ENCODE data around the gene FBXO22. TPM values are rescaled to one million over a fixed set of nuclear protein-coding genes. Genes with fewer than 3 reads are reported as not detected.

FBXO22 gene
- total and polyA plus RNA-seq, 10 of the 15 experiments (the other 5 are each of a cell fraction or from before 2014, with no cell fraction given), result 15.2 to 110 (median 42.8) TPM

- 74% methylated on average over 6 of the region's 6 CpGs for WGBS (ENCODE audit: insufficient coverage, insufficient replicate concordance, low lambda C conversion rate, missing lambda C conversion rate)
- no peaks in the 10 kb centered on the region for H3K27me3 ChIP-seq (replicated peaks in 1 of 2; ENCODE audit: control insufficient read depth in 2 of 2, insufficient read depth in 2 of 2, low read length in 1 of 2)
- no peaks in the 10 kb centered on the region for H3K79me2 ChIP-seq (ENCODE audit: control insufficient read depth, insufficient read depth, low read length)
- H2AFZ ChIP-seq (ENCODE audit: control insufficient read depth, low read depth, low read length), result no peak overlapping the region
- H3K27ac ChIP-seq (ENCODE audit: control insufficient read depth, insufficient read depth), result no peak overlapping the region
- H3K9me3 ChIP-seq (replicated peaks; ENCODE audit: control insufficient read depth, insufficient read depth, low read length), result no peaks in the 10 kb centered on the region
- no TSS peak for BruUV-seq (replicated peaks)
- in situ Hi-C loops (cut with MboI), result no loop called here
- RAD21 ChIA-PET (ENCODE audit: unreplicated experiment), result interaction anchor here (0.6 kb wide), 1 partner anchor 57 kb away, joined by 3 read pairs; no protein-coding TSS in a partner anchor
- peaks cover 4 to 9% of the 10 kb centered on the region in 2 experiments for H3K36me3 ChIP-seq (ENCODE audit: control insufficient read depth in 2 of 2, insufficient read depth in 2 of 2, low read length in 1 of 2)
- CTCF ChIA-PET, result interaction anchor here (0.7 to 1.4 kb wide), 3 partner anchors 16 to 65 kb away, joined by 3 to 5 read pairs (median 3); no protein-coding TSS in a partner anchor
- H3K4me3 ChIP-seq, result no peak overlapping the region
- ATAC-seq, result no peak
- POLR2A ChIA-PET, result interaction anchor here (1.8 kb wide), 1 partner anchor 15 kb away, joined by 10 read pairs; no protein-coding TSS in a partner anchor
- DNase-seq (ENCODE audit: low read depth, low spot score), result no peak
- H3K9ac ChIP-seq (ENCODE audit: control insufficient read depth, insufficient read depth, low read length), result no peak overlapping the region
- H3K4me1 ChIP-seq (ENCODE audit: control insufficient read depth, insufficient read depth, low read length), result peaks cover 2% of the 10 kb centered on the region; the same call in 1 of the 2 replicates
- TF ChIP-seq CBFB (IDR thresholded peaks at IDR 0.05; ENCODE audit: low read depth) (no peak), RAD51 (IDR thresholded peaks at IDR 0.05) (no peak), REST (IDR thresholded peaks at IDR 0.05; ENCODE audit: low read depth, low read length) (no peak)
- intact Hi-C loops (cut with micrococcal nuclease; ENCODE audit: unreplicated experiment), result no loop called here
- no peak for FAIRE-seq
- H4K20me1 ChIP-seq (ENCODE audit: control insufficient read depth, insufficient read depth), result no peaks in the 10 kb centered on the region
- no peak overlapping the region for H3K4me2 ChIP-seq (ENCODE audit: control insufficient read depth, insufficient read depth)
- SMC1A ChIA-PET (ENCODE audit: uncharacterized antibody, unreplicated experiment), result interaction anchor here (1.1 to 1.4 kb wide), 3 partner anchors 9 to 15 kb away, joined by 3 read pairs; no protein-coding TSS in a partner anchor
Observed at GRCh38 chr15:75861750-75862402, 41.8 kb upstream of the FBXO22 start.
